Muscle layer of duodenum (tissue), 2 donors: ENCODE results near the gene KRTAP5-3.
A peak's percentile ranks its signal among the peaks of the same experiment; 100 is the strongest.

Source experiments
- H3K27ac ChIP-seq: one replicate; pipeline ENCODE4 v1.7.0; 2013; ENCODE audit warnings: mild to moderate bottlenecking, low read length
- H3K27me3 ChIP-seq: one replicate; pipeline ENCODE4 v1.7.0; 2013; ENCODE audit warnings: low read depth, mild to moderate bottlenecking, control low read depth, low read length
- H3K36me3 ChIP-seq, 2 donors: one replicate each; pipeline ENCODE4 v1.7.0; 2013; ENCODE audit warnings: low read length in 2 of 2, control low read depth in 1 of 2, mild to moderate bottlenecking in 1 of 2; ENCODE audit not compliant: insufficient read depth in 2 of 2, control insufficient read depth in 1 of 2
- H3K4me1 ChIP-seq, 2 donors: one replicate each; pipeline ENCODE4 v1.7.0; 2013; ENCODE audit warnings: low read length in 2 of 2, mild to moderate bottlenecking in 2 of 2, control low read depth in 1 of 2, moderate library complexity in 1 of 2; ENCODE audit not compliant: insufficient read depth in 2 of 2, control insufficient read depth in 1 of 2
- H3K4me3 ChIP-seq, 2 donors: one replicate each; pipeline ENCODE4 v1.7.0; 2013; ENCODE audit warnings: low read length in 2 of 2, low read depth in 1 of 2, mild to moderate bottlenecking in 1 of 2
- H3K9me3 ChIP-seq, 2 donors: one replicate each; pipeline ENCODE4 v1.7.0; 2013; ENCODE audit warnings: low read length in 2 of 2, control low read depth in 1 of 2, mild to moderate bottlenecking in 1 of 2; ENCODE audit not compliant: control insufficient read depth in 1 of 2
- donor health status: healthy.

KRTAP5-3 gene

DNA sequence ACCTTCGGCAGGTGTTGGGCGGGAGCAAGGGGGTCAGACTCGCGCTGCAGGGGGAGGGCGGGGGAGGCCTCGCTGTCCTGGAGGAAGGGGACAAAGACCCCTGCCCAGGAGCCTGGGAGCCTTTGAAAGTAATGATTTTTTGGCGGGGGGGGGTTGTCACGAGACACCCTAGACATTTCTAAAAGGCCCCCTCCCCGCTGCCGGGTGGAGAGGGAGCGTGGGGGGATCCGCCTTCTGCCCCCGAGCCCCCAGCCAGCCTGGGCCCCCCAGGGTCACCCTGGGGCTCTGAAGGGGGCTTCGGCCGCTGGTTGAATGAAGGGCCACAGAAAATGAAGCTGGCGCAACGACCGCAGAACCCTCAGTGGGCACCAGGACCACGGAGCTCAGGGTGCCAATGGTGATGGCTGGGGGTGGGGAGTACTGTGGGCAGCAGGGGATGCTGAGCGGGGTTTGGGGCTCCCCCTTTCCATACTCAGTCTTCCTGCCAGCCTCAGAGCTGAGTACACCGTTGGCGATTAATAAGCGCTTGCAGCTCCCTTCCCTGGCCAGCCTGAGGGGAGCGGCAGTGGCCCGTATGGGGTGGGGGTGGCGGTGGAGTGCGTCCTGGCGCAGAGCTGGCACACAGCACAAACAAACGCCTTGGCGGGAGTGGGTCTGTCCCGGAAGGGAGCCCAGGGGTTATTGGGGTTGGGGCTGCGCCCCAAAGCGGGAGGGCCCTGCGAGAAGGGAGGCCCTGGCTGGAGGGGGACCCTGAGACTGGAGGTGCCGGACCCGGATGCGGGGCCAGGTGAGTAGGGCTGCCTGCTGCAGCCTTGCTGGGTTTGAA lies 35.0 kb downstream of the KRTAP5-3 start:
- Histone ChIP-seq H3K36me3 (no peaks in the 10 kb centered on the region), H3K27ac (peak overlapping the region; percentile 14), H3K9me3 (peaks cover 0 to 2% of the 10 kb centered on the region in 2 donors), H3K4me3 (peak overlapping the region; percentile 21 to 55), H3K4me1 (peaks cover 0 to 48% of the 10 kb centered on the region in 2 donors), H3K27me3 (no peaks in the 10 kb centered on the region)

DNA sequence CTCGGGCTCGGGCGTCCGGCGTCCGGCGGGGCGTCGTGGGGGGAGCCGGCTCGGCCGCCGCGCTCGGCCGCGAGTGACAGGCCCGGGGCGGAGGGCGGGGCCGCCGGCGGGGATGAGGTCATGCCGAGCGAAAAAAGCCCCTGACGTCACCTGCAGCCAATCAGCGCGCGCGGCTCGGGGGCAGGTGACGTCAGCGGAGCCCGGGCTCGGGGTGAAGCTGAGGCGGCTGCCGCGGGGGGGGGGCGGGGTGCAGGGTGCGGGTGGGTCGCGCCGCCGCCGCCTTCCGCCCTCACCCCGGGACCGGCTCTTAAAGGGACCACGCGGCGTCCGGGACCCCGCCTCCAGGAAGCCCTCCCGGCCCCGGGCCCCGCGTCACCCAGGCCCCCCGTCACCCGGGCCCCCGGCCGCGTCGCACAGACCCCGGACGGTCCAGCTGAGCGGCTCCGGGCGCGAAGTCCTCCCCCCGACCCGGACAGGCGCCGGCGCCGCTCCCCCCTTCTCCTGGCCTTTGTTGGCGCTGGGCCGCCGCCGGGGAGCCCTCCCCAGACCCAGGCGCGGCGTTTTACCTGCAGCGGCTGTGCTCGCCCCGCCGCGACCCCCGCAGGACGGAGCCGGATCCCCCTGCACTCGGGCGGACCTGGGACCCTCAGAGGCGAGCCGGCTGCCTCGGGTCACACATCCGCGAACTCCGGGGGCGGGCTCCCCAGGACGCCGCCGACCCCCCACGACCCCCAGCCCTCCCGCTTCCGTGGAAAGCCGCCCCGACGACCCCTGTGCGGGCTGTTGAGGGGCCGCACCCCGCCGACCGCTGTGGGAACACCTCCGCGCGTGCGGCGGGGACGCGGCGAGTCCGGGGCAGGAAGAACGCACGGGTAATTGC lies 35.8 kb downstream of the KRTAP5-3 start, which contains the start of gene DUSP8:
Gene DUSP8, minus strand, starts transcription at position 75 of the 880 bp plus-strand sequence. CDS start 6,445 bp downstream, outside the sequence.
- peaks cover 2 to 56% of the 10 kb centered on the region in 2 donors for H3K4me1 ChIP-seq
- no peaks in the 10 kb centered on the region for H3K27me3 ChIP-seq
- H3K36me3 ChIP-seq: no peaks in the 10 kb centered on the region
- H3K9me3 ChIP-seq: no peaks in the 10 kb centered on the region
- no peak within 1 kb of the TSS for H3K27ac ChIP-seq
- peak within 1 kb of the TSS; percentile 56 to 78 for H3K4me3 ChIP-seq

- no peaks in the 10 kb centered on the region for H3K36me3 ChIP-seq
- peaks cover 2 to 62% of the 10 kb centered on the region in 2 donors for H3K4me1 ChIP-seq
- H3K4me3 ChIP-seq: peak overlapping the region in 1 of 2 donors; percentile 78
- no peaks in the 10 kb centered on the region for H3K9me3 ChIP-seq
- H3K27ac ChIP-seq: no peak overlapping the region
- H3K27me3 ChIP-seq: no peaks in the 10 kb centered on the region
Observed at GRCh38 chr11:1571760-1572196, 36.5 kb downstream of the KRTAP5-3 start.

- H3K36me3 ChIP-seq: no peaks in the 10 kb centered on the region
- peaks cover 2 to 63% of the 10 kb centered on the region in 2 donors for H3K4me1 ChIP-seq
- H3K27ac ChIP-seq: no peak overlapping the region
- H3K4me3 ChIP-seq: peak overlapping the region; percentile 56 to 78
- no peaks in the 10 kb centered on the region for H3K9me3 ChIP-seq
- H3K27me3 ChIP-seq: no peaks in the 10 kb centered on the region
Observed at GRCh38 chr11:1570896-1571759, 37.1 kb downstream of the KRTAP5-3 start.

GRCh38 chr11:1570531-1570895 lies 37.8 kb downstream of the KRTAP5-3 start:
- Histone ChIP-seq H3K36me3 (no peaks in the 10 kb centered on the region), H3K27me3 (no peaks in the 10 kb centered on the region), H3K4me1 (peaks cover 2 to 69% of the 10 kb centered on the region in 2 donors), H3K27ac (no peak overlapping the region), H3K4me3 (peak overlapping the region; percentile 56 to 78), H3K9me3 (no peaks in the 10 kb centered on the region)

- Histone ChIP-seq H3K36me3 (no peaks in the 10 kb centered on the region), H3K4me1 (peaks cover 2 to 74% of the 10 kb centered on the region in 2 donors), H3K4me3 (peak overlapping the region; percentile 56 to 78), H3K27ac (no peak overlapping the region), H3K27me3 (no peaks in the 10 kb centered on the region), H3K9me3 (no peaks in the 10 kb centered on the region)
Observed at GRCh38 chr11:1570001-1570453, 38.2 kb downstream of the KRTAP5-3 start.

GRCh38 chr11:1569251-1569780 lies 38.9 kb downstream of the KRTAP5-3 start:
- H3K9me3 ChIP-seq: no peaks in the 10 kb centered on the region
- no peak overlapping the region for H3K27ac ChIP-seq
- H3K4me1 ChIP-seq: peaks cover 2 to 78% of the 10 kb centered on the region in 2 donors
- H3K4me3 ChIP-seq: no peak overlapping the region
- no peaks in the 10 kb centered on the region for H3K36me3 ChIP-seq
- H3K27me3 ChIP-seq: no peaks in the 10 kb centered on the region

- H3K27me3 ChIP-seq: no peaks in the 10 kb centered on the region
- no peak overlapping the region for H3K4me3 ChIP-seq
- no peaks in the 10 kb centered on the region for H3K9me3 ChIP-seq
- H3K27ac ChIP-seq: no peak overlapping the region
- H3K36me3 ChIP-seq: no peaks in the 10 kb centered on the region
- H3K4me1 ChIP-seq: peaks cover 2 to 78% of the 10 kb centered on the region in 2 donors
Observed at GRCh38 chr11:1568441-1568911, 39.8 kb downstream of the KRTAP5-3 start.

- Histone ChIP-seq H3K9me3 (no peaks in the 10 kb centered on the region), H3K4me1 (peaks cover 2 to 73% of the 10 kb centered on the region in 2 donors), H3K36me3 (peaks cover 0 to 6% of the 10 kb centered on the region in 2 donors), H3K27ac (no peak overlapping the region), H3K4me3 (no peak overlapping the region), H3K27me3 (no peaks in the 10 kb centered on the region)
Observed at GRCh38 chr11:1567721-1568100, 40.6 kb downstream of the KRTAP5-3 start.

DNA sequence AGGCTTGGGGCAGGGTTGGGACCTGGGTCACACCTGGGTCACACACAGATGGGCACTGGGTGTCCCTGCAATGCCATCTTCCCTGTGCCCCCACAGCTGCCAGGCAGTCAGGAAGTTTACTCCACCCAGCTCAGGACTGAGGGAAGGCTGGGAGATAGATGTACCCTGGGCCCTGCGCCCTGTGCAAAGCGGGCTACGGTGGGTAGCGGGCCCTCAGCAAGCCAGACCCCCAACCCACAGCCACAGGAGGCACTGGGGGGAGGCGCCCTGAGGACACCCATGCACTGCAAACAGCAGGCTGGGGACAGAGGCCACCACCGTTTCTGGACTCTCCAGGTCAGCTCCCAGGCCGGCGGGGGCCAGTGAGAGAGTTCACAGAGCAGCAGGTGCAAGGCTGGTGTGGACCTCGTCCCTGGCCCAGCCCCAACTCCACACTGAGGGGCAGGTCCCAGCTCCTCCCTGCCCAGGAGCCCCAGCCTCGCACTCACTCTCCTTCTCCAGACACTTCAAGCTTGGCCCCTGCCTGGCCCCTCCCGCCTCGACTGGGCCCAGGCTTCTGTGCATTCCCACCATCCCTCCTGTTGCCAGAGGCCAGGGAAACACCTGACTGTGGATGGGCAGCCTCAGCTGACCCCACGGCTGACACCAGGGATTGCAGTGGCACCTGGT lies 41.1 kb downstream of the KRTAP5-3 start:
- Histone ChIP-seq H3K4me3 (no peak overlapping the region), H3K4me1 (peaks cover 2 to 70% of the 10 kb centered on the region in 2 donors), H3K36me3 (peaks cover 0 to 6% of the 10 kb centered on the region in 2 donors), H3K27me3 (no peaks in the 10 kb centered on the region), H3K9me3 (no peaks in the 10 kb centered on the region), H3K27ac (no peak overlapping the region)
